ENCODE measurements around the gene CMTM7.

GRCh38 chr3:32419742-32420125 is 28.1 kb downstream of the CMTM7 start:
- no peak for TF ChIP-seq POLR2AphosphoS5 (IDR thresholded peaks at IDR 0.05; ENCODE audit: low read depth, low read length)
- no peak for TF ChIP-seq TCF12 (IDR thresholded peaks at IDR 0.05)
- no peak for TF ChIP-seq TCF12 (CRISPR knock-in tag; IDR thresholded peaks at IDR 0.05)
- TF ChIP-seq FOXK2 (IDR thresholded peaks at IDR 0.05) = no peak
- no peak for TF ChIP-seq ZBTB8A (CRISPR knock-in tag; IDR thresholded peaks at IDR 0.05; ENCODE audit: borderline replicate concordance, low read depth)
- TF ChIP-seq HNF4G (IDR thresholded peaks at IDR 0.05; ENCODE audit: borderline replicate concordance, low read depth, low read length) = no peak
- TF ChIP-seq HNF4G (CRISPR knock-in tag; IDR thresholded peaks at IDR 0.05; ENCODE audit: borderline replicate concordance, low read depth) = no peak
- TF ChIP-seq NFRKB (IDR thresholded peaks at IDR 0.05) = no peak
- TF ChIP-seq SIX1 (CRISPR knock-in tag; IDR thresholded peaks at IDR 0.05; ENCODE audit: borderline replicate concordance) = no peak
